Measurements from ENCODE around the gene CST1.

CST1 gene

DNA sequence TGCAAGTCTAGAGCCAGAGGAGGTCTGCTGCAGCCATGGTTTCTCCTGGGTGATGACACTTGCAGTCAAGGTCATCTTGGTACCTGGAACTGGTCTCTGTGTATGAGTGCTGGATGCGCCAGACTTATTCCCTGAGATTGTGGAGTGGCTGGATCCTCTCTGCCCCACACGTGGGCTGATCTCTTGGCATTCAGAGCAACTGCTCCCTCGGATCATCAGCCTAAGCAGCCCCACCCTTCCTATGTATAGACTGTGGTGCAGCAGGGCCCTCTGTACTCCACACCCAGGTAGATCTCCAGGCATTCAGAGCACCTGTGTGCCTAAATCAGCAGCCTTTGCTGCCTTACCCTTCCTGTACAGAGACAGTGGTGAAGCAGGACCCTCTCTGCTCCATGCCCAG, 49.8 kb downstream of the CST1 start:
- no peak for DNase-seq

DNA sequence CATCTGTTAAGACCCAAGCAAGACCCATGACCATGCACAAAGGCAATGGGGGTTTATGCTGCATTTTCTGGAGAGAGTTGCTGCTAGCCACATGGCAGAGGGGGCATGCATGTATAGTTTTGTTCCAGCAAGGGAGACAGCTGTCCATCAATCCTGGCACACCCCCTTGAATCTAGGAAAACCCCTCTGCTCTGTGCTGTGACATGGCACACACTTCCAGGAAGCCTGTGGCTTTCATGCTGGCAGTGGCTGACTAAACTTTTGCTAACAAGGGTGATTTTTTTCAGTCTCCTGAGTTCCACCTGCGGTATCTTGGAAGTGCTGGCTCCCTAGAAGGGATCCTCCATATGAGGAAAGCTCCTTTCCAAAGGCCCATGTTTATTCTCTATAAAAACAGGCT, 52.8 kb downstream of the CST1 start:
- no peak for DNase-seq
